HepG2 (cell line): ENCODE results near the gene ATP8A1. TPM values are rescaled to one million over a fixed set of nuclear protein-coding genes. Genes with fewer than 3 reads are reported as not detected.

Experiments
- ATAC-seq: fragments of 200-7000 bp; cut with Tn5 transposase; 3 replicates; pipeline ENCODE4 v1.9.1; 2020; ENCODE audit warnings: mild to moderate bottlenecking, moderate library complexity
- BruUV-seq: library from RNA; stranded (reverse); fragments of 400-500 nt; replicated peaks from 2 replicates; lab custom pipeline; 2021; lab: Mats Ljungman, UMichigan
- CTCF ChIA-PET: fragments of 300-600 bp; formaldehyde crosslinking; extraction: SDS; loops from one replicate; lab custom pipeline; 2021; ENCODE audit warnings: low total read pairs, inconsistent platforms, low intra/inter-chr PET ratio; lab: Yijun Ruan, JAX
- POLR2A ChIA-PET: fragments of 350-600 bp; sonication (Branson Sonifier 250); formaldehyde crosslinking; loops from one replicate; lab custom pipeline; 2020; ENCODE audit warnings: antibody characterized with exemption, inconsistent platforms; lab: Yijun Ruan, JAX
- DNase-seq: peaks from one replicate; pipeline ENCODE4 v3.0.0-alpha.2; 2015; ENCODE audit warnings: low spot score
- FAIRE-seq: peaks from 3 replicates; lab custom pipeline; 2011; peaks lifted over from hg19 to GRCh38; lab: Jason Lieb, UNC
- H2AFZ ChIP-seq: one replicate; pipeline ENCODE4 v1.6.1; 2011; ENCODE audit warnings: low read length, inconsistent platforms
- H3K27ac ChIP-seq: fragments of 300-600 bp; 3 replicates; pipeline ENCODE4 v1.8.0; 2011; ENCODE audit warnings: mixed run types, mild to moderate bottlenecking, mixed read lengths, low read length, inconsistent platforms; ENCODE audit not compliant: insufficient read depth; ENCODE audit errors: extremely low read length
- H3K27me3 ChIP-seq, 2 experiments: fragments of 200-600 bp in 1 of 2; 2 replicates in 1 of 2; 3 replicates in 1 of 2; pipeline versions ENCODE4 v1.6.0 to v1.8.0; 2011; ENCODE audit warnings: low read length in 2 of 2, mild to moderate bottlenecking in 2 of 2, moderate library complexity in 2 of 2, inconsistent platforms in 1 of 2; ENCODE audit not compliant: insufficient read depth in 2 of 2, control insufficient read depth in 1 of 2
- H3K36me3 ChIP-seq, 2 experiments: fragments of 200-600 bp in 1 of 2; replicated peaks in 1 of 2; 2 replicates in 1 of 2; 3 replicates in 1 of 2; pipeline versions ENCODE4 v1.5.1 to v1.8.0; 2011; ENCODE audit warnings: low read length in 2 of 2, inconsistent platforms in 1 of 2; ENCODE audit not compliant: insufficient read depth in 2 of 2, control insufficient read depth in 1 of 2
- H3K4me1 ChIP-seq: 2 replicates; pipeline ENCODE4 v1.5.1; 2012; ENCODE audit warnings: low read length, inconsistent platforms; ENCODE audit not compliant: insufficient read depth
- H3K4me2 ChIP-seq: 2 replicates; pipeline ENCODE4 v1.6.0; 2011; ENCODE audit warnings: low read depth, low read length, inconsistent platforms
- H3K4me3 ChIP-seq, 3 experiments: fragments of 200-600 bp in 1 of 3; sonication (generic), shearing (Covaris generic) in 1 of 3; replicated peaks in 1 of 3; 2 replicates each; pipeline ENCODE4 v1.5.1; 2011 to 2016; ENCODE audit warnings: low read length in 3 of 3, inconsistent platforms in 2 of 3, low read depth in 2 of 3, mild to moderate bottlenecking in 2 of 3, control low read depth in 1 of 3, mixed read lengths in 1 of 3; ENCODE audit not compliant: insufficient read depth in 1 of 3
- H3K79me2 ChIP-seq: one replicate; pipeline ENCODE4 v1.6.1; 2011; ENCODE audit warnings: low read length, inconsistent platforms; ENCODE audit not compliant: insufficient read depth
- H3K9ac ChIP-seq: 2 replicates; pipeline ENCODE4 v1.6.0; 2011; ENCODE audit warnings: mild to moderate bottlenecking, low read depth, low read length, inconsistent platforms; ENCODE audit not compliant: insufficient read depth
- H3K9me3 ChIP-seq: 2 replicates; pipeline ENCODE4 v1.5.1; 2012; ENCODE audit warnings: mild to moderate bottlenecking, low read length
- H4K20me1 ChIP-seq: 2 replicates; pipeline ENCODE4 v1.6.0; 2011; ENCODE audit warnings: inconsistent platforms, mild to moderate bottlenecking, low read length, moderate library complexity; ENCODE audit not compliant: insufficient read depth
- GZF1 ChIP-seq: sonication (generic); formaldehyde crosslinking; IDR thresholded peaks from 2 replicates; pipeline ENCODE4 v1.5.1; 2020; ENCODE audit warnings: mild to moderate bottlenecking, missing genetic modification reagents
- KDM5B ChIP-seq: sonication (generic); formaldehyde crosslinking; IDR thresholded peaks from 2 replicates; pipeline ENCODE4 v1.4.0; 2020; ENCODE audit warnings: missing genetic modification reagents, mild to moderate bottlenecking, borderline replicate concordance
- KMT2B ChIP-seq: IDR thresholded peaks from 2 replicates; pipeline ENCODE4 v1.6.1; 2016; ENCODE audit warnings: missing genetic modification reagents, missing compliant biosample characterization
- RXRA ChIP-seq: sonication (generic); formaldehyde crosslinking; IDR thresholded peaks from 2 replicates; pipeline ENCODE4 v1.5.1; 2020; ENCODE audit warnings: missing genetic modification reagents
- SALL1 ChIP-seq: sonication (generic); formaldehyde crosslinking; IDR thresholded peaks from 2 replicates; pipeline ENCODE4 v1.8.0; 2022; ENCODE audit warnings: mild to moderate bottlenecking, missing genetic modification reagents
- TEAD3 ChIP-seq: optimal IDR thresholded peaks from 2 replicates; pipeline ENCODE3; 2016; ENCODE audit warnings: borderline replicate concordance
- ZBTB3 ChIP-seq: sonication (generic); formaldehyde crosslinking; IDR thresholded peaks from 2 replicates; pipeline ENCODE4 v1.4.0; 2020; ENCODE audit warnings: low read depth, mild to moderate bottlenecking, moderate library complexity, missing genetic modification reagents, borderline replicate concordance
- ZNF589 ChIP-seq: sonication (generic); formaldehyde crosslinking; conservative IDR thresholded peaks from 2 replicates; pipeline ENCODE4 v1.8.0; 2022; ENCODE audit warnings: mild to moderate bottlenecking, moderate library complexity, missing genetic modification reagents
- ZNF614 ChIP-seq: IDR thresholded peaks from 2 replicates; pipeline ENCODE4 v1.6.1; 2018; ENCODE audit warnings: missing biosample characterization, missing genetic modification reagents, inconsistent platforms, borderline replicate concordance
- ZNF790 ChIP-seq: sonication (generic); formaldehyde crosslinking; IDR thresholded peaks from 2 replicates; pipeline ENCODE4 v1.8.0; 2022; ENCODE audit warnings: missing genetic modification reagents, mild to moderate bottlenecking, borderline replicate concordance
- WGBS: methylation state at CpG from one replicate; pipeline ENCODE4 v1.1.6; 2017; ENCODE audit warnings: low lambda C conversion rate; 5-methylcytosine and 5-hydroxymethylcytosine counted together
- in situ Hi-C: cut with HindIII; loops from 2 replicates; pipeline ENCODE4 v1.10.0; 2017; ENCODE audit warnings: low pct_unique_long_range_greater_than_20kb; ENCODE audit not compliant: extremely low pct_ligation_motif_present
- intact Hi-C: fragments of 100-400 bp; cut with micrococcal nuclease; formaldehyde crosslinking; loops from one replicate; pipeline ENCODE4 v1.10.0; 2022; ENCODE audit not compliant: unreplicated experiment
- polyA plus RNA-seq, 8 experiments: library from polyadenylated mRNA; depleted of rRNA in 3 of 8; stranded (reverse) in 7 of 8; unstranded in 1 of 8; fragments of >200 nt; fragmentation: Illumina TruSeq in 4 of 8; extraction: Trizol in 4 of 8; gene quantifications; 2 replicates each; pipeline versions ENCODE4 v1.2.1 to v1.2.3, GENCODE V29; 2011 to 2016; ENCODE audit warnings: low read depth in 4 of 8, missing spikeins in 1 of 8, mixed read lengths in 1 of 8; ENCODE audit not compliant: insufficient read depth in 1 of 8
- total RNA-seq, 5 experiments: library from RNA; depleted of rRNA; stranded (reverse); fragments of >200 nt; fragmentation: Illumina TruSeq; extraction: Trizol; gene quantifications; 2 replicates each; pipeline ENCODE4 v1.2.3, GENCODE V29; 2016; ENCODE audit warnings: low read depth in 1 of 5
- TF ChIP-seq, protein P1 (sequence below): sonication (generic); formaldehyde crosslinking; IDR thresholded peaks from 2 replicates; pipeline ENCODE4 v1.4.0; 2020; ENCODE audit warnings: mild to moderate bottlenecking, low read depth, missing genetic modification reagents
- TF ChIP-seq, protein P2 (sequence below): sonication (generic); formaldehyde crosslinking; IDR thresholded peaks from 2 replicates; pipeline ENCODE4 v1.8.1; 2023; ENCODE audit warnings: missing genetic modification reagents, mild to moderate bottlenecking, borderline replicate concordance
- TF ChIP-seq, protein P3 (sequence below): sonication (generic); formaldehyde crosslinking; IDR thresholded peaks from 2 replicates; pipeline ENCODE4 v1.4.0; 2020; ENCODE audit warnings: missing genetic modification reagents, borderline replicate concordance
- TF ChIP-seq, protein P4 (sequence below): sonication (generic); formaldehyde crosslinking; IDR thresholded peaks from 2 replicates; pipeline ENCODE4 v1.8.0; 2022; ENCODE audit warnings: mild to moderate bottlenecking, missing genetic modification reagents, moderate library complexity
- TF ChIP-seq, protein P5 (sequence below): sonication (generic); formaldehyde crosslinking; IDR thresholded peaks from 2 replicates; pipeline ENCODE4 v1.5.0; 2020; ENCODE audit warnings: mild to moderate bottlenecking, missing genetic modification reagents
- TF ChIP-seq, protein P6 (sequence below): IDR thresholded peaks from 2 replicates; pipeline ENCODE4 v1.6.1; 2012; ENCODE audit warnings: inconsistent platforms

ATP8A1 gene
- total and polyA plus RNA-seq, 2 of the 13 experiments (the other 11 are each of a cell fraction or from before 2014, with no cell fraction given), result 1.7 to 6.2 TPM

DNA sequence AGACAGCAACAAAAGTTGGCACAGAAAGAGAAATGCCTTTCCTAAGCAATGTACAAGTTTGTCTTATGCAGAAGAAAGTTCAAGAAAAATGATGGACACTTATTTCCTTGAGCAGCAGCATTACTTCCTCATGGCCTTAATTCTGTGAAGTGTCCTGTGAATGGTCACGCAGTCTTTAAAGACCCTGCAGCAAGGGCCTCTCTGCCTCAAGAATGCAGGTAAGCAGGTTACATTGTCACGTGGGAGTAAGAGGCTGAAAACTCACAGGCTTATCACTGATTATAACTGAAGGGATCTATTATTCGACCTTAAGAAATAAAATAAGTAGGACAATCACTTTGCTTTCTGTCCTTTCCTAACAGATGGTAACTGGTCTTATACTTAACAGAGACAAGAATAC is 109.1 kb downstream of the ATP8A1 start (continued):
- TF ChIP-seq, protein P1, sequence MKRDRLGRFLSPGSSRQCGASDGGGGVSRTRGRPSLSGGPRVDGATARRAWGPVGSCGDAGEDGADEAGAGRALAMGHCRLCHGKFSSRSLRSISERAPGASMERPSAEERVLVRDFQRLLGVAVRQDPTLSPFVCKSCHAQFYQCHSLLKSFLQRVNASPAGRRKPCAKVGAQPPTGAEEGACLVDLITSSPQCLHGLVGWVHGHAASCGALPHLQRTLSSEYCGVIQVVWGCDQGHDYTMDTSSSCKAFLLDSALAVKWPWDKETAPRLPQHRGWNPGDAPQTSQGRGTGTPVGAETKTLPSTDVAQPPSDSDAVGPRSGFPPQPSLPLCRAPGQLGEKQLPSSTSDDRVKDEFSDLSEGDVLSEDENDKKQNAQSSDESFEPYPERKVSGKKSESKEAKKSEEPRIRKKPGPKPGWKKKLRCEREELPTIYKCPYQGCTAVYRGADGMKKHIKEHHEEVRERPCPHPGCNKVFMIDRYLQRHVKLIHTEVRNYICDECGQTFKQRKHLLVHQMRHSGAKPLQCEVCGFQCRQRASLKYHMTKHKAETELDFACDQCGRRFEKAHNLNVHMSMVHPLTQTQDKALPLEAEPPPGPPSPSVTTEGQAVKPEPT (CRISPR knock-in tag), result no peak

DNA sequence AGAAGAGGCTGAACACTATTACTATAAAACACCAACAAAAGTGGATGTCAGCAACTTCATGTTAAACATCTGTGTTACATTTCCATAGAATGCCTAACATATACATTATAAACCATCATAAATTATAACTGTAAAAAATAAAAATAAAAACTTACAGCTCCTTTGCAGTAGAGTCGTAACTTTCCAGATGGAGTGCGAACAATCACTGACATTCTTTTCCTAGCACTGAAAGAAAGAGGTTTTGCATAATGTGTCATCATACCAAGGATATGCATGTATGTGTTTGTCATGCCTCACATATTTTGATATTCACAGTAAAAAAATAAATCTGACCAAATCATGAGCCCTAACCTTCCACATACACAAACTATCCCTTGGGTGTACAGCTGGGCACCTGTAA is 113.1 kb downstream of the ATP8A1 start:
- Histone ChIP-seq H2AFZ (no peak overlapping the region), H3K4me2 (no peak overlapping the region), H4K20me1 (no peaks in the 10 kb centered on the region), H3K9ac (no peak overlapping the region), H3K4me1 (no peaks in the 10 kb centered on the region), H3K27me3 (no peaks in the 10 kb centered on the region), H3K79me2 (no peaks in the 10 kb centered on the region), H3K27ac (no peak overlapping the region), H3K36me3 (no peaks in the 10 kb centered on the region), H3K4me3 (no peak overlapping the region), H3K9me3 (no peaks in the 10 kb centered on the region)
- CTCF ChIA-PET, result no interaction called here
- intact Hi-C loops, result no loop called here
- POLR2A ChIA-PET, result no interaction called here
- no peak for DNase-seq
- 94% methylated on average over 2 of the region's 2 CpGs for WGBS
- BruUV-seq, result no TSS peak
- in situ Hi-C loops, result no loop called here
- ATAC-seq, result no peak
- FAIRE-seq, result no peak
- TF ChIP-seq GZF1 (CRISPR knock-in tag) (no peak), RXRA (CRISPR knock-in tag) (no peak), SALL1 (CRISPR knock-in tag) (no peak), ZBTB3 (CRISPR knock-in tag) (no peak), ZNF790 (CRISPR knock-in tag) (no peak), TEAD3 (CRISPR knock-in tag) (no peak), KMT2B (CRISPR knock-in tag) (no peak), KDM5B (CRISPR knock-in tag) (no peak), ZNF589 (CRISPR knock-in tag) (no peak), ZNF614 (no peak)
- TF ChIP-seq, protein P2, sequence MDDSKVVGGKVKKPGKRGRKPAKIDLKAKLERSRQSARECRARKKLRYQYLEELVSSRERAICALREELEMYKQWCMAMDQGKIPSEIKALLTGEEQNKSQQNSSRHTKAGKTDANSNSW (CRISPR knock-in tag), result no peak
- TF ChIP-seq, protein P3, sequence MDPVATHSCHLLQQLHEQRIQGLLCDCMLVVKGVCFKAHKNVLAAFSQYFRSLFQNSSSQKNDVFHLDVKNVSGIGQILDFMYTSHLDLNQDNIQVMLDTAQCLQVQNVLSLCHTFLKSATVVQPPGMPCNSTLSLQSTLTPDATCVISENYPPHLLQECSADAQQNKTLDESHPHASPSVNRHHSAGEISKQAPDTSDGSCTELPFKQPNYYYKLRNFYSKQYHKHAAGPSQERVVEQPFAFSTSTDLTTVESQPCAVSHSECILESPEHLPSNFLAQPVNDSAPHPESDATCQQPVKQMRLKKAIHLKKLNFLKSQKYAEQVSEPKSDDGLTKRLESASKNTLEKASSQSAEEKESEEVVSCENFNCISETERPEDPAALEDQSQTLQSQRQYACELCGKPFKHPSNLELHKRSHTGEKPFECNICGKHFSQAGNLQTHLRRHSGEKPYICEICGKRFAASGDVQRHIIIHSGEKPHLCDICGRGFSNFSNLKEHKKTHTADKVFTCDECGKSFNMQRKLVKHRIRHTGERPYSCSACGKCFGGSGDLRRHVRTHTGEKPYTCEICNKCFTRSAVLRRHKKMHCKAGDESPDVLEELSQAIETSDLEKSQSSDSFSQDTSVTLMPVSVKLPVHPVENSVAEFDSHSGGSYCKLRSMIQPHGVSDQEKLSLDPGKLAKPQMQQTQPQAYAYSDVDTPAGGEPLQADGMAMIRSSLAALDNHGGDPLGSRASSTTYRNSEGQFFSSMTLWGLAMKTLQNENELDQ, result no peak
- TF ChIP-seq, protein P4, sequence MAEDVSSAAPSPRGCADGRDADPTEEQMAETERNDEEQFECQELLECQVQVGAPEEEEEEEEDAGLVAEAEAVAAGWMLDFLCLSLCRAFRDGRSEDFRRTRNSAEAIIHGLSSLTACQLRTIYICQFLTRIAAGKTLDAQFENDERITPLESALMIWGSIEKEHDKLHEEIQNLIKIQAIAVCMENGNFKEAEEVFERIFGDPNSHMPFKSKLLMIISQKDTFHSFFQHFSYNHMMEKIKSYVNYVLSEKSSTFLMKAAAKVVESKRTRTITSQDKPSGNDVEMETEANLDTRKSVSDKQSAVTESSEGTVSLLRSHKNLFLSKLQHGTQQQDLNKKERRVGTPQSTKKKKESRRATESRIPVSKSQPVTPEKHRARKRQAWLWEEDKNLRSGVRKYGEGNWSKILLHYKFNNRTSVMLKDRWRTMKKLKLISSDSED (CRISPR knock-in tag), result no peak
- TF ChIP-seq, protein P5, sequence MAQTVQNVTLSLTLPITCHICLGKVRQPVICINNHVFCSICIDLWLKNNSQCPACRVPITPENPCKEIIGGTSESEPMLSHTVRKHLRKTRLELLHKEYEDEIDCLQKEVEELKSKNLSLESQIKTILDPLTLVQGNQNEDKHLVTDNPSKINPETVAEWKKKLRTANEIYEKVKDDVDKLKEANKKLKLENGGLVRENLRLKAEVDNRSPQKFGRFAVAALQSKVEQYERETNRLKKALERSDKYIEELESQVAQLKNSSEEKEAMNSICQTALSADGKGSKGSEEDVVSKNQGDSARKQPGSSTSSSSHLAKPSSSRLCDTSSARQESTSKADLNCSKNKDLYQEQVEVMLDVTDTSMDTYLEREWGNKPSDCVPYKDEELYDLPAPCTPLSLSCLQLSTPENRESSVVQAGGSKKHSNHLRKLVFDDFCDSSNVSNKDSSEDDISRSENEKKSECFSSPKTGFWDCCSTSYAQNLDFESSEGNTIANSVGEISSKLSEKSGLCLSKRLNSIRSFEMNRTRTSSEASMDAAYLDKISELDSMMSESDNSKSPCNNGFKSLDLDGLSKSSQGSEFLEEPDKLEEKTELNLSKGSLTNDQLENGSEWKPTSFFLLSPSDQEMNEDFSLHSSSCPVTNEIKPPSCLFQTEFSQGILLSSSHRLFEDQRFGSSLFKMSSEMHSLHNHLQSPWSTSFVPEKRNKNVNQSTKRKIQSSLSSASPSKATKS, result no peak
- TF ChIP-seq, protein P6, sequence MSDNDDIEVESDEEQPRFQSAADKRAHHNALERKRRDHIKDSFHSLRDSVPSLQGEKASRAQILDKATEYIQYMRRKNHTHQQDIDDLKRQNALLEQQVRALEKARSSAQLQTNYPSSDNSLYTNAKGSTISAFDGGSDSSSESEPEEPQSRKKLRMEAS, result no peak
